Cardiac muscle cell (in vitro differentiated cells and primary cell): ENCODE results near the gene PTPRM. TPM values are rescaled to one million over a fixed set of nuclear protein-coding genes. Genes with fewer than 3 reads are reported as not detected.

Experiments
- DNase-seq, 2 donors: peaks; one replicate each; pipeline versions ENCODE4 v3.0.0 to v3.0.0-alpha.2; 2010 to 2017; ENCODE audit warnings: low read depth in 1 of 2, low spot score in 1 of 2
- H3K27ac ChIP-seq: fragments of 200-600 bp; sonication (generic); 2 replicates; pipeline ENCODE4 v1.5.1; 2016
- H3K27me3 ChIP-seq: fragments of 200-600 bp; sonication (generic); 2 replicates; pipeline ENCODE4 v1.6.0; 2016; ENCODE audit warnings: control low read depth
- H3K36me3 ChIP-seq: fragments of 200-600 bp; sonication (generic); 2 replicates; pipeline ENCODE4 v1.5.1; 2016; ENCODE audit warnings: control low read depth
- H3K4me1 ChIP-seq: fragments of 200-600 bp; sonication (generic); 2 replicates; pipeline ENCODE4 v1.8.1; 2017; ENCODE audit warnings: low read depth, mild to moderate bottlenecking, mixed run types
- H3K4me3 ChIP-seq: fragments of 200-600 bp; sonication (generic); 2 replicates; pipeline ENCODE4 v1.5.1; 2016; ENCODE audit warnings: mild to moderate bottlenecking
- H3K9me3 ChIP-seq: fragments of 200-600 bp; sonication (generic); 2 replicates; pipeline ENCODE4 v1.5.1; 2017; ENCODE audit warnings: low read depth, mild to moderate bottlenecking, control low read depth
- CTCF ChIP-seq: IDR thresholded peaks from 2 replicates; pipeline ENCODE4 v1.5.1; 2012; ENCODE audit warnings: low read depth, mild to moderate bottlenecking, low read length
- polyA plus RNA-seq: library from polyadenylated mRNA; unstranded; fragments of >200 nt; fragmentation: Nextera tagmentation; extraction: Ambion mirVana; gene quantifications from 2 replicates; pipeline ENCODE4 v1.2.1, GENCODE V29; 2016
- total RNA-seq: library from RNA; depleted of rRNA; stranded (reverse); fragments of >200 nt; gene quantifications from 2 replicates; pipeline ENCODE4 v1.2.3, GENCODE V29; 2016

Gene PTPRM
- total and polyA plus RNA-seq, 2 experiments from 2014 or later: 26.5 to 48.8 TPM

GRCh38 chr18:8314124-8314523 lies 747.0 kb downstream of the PTPRM start:
- H3K27me3 ChIP-seq: no peaks in the 10 kb centered on the region
- peaks cover 13% of the 10 kb centered on the region for H3K4me1 ChIP-seq
- DNase-seq: no peak
- no peak overlapping the region for H3K4me3 ChIP-seq
- TF ChIP-seq CTCF: no peak
- no peaks in the 10 kb centered on the region for H3K9me3 ChIP-seq
- no peaks in the 10 kb centered on the region for H3K36me3 ChIP-seq
- no peak overlapping the region for H3K27ac ChIP-seq

DNA sequence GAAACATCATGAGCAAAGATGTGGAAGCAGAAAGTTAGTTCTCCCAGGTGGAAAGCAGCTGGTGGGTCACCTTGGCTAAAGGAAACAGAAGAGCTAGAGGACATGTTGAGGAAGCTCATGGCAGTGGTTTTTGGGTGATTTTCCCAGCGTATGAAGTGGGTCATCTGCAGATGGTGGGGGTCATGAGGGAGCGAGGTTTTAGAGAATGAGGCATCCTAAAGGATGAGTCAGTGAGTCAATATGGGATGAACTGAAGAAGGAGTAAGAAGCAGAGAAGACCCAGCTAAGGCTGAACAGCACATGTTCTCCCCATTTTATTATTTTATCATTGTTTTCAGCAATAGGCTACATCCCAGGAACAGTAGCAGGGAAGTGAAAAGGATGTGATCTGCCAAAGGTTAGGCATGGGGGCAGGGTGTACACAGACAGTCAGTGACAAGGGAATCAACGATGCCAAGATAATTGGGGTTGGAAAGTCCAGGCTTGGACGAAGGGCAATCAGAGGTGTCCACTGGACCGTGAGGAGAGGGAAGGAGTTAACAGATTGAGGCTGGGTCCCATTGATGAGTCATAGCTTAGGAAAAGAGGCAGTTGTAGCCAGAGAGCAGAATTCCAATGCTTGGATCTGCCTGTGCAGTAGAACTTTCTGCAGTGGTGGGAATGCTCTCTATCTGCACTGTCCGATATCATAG lies 752.8 kb downstream of the PTPRM start:
- no peak for TF ChIP-seq CTCF
- DNase-seq: peak in 1 of 2 donors; percentile 12
- Histone ChIP-seq H3K9me3 (no peaks in the 10 kb centered on the region), H3K36me3 (no peaks in the 10 kb centered on the region), H3K27ac (no peak overlapping the region), H3K4me1 (no peaks in the 10 kb centered on the region), H3K4me3 (no peak overlapping the region), H3K27me3 (no peaks in the 10 kb centered on the region)

DNA sequence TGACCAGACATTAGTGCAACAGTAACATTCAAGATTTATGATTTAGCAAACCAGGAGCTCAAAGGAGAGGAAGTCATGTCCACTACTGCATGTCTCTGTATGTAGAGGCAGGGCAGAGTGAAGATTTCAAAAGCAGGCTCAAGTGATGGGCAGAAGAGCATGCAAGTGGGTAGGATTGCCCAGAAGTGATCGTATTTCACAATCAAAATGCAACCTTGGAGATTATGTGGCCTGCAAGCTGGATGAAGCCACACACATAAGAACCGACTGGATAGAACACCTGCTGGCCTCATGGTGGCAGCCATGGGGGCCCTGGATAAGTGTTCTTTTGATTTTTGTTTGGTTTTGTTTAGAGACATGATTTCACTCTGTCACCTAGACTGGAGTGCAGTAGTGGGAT lies 755.4 kb downstream of the PTPRM start:
- DNase-seq: no peak
- H3K4me1 ChIP-seq: peaks cover 5% of the 10 kb centered on the region
- H3K27ac ChIP-seq: no peak overlapping the region
- H3K27me3 ChIP-seq: no peaks in the 10 kb centered on the region
- H3K9me3 ChIP-seq: no peaks in the 10 kb centered on the region
- H3K4me3 ChIP-seq: no peak overlapping the region
- no peak for TF ChIP-seq CTCF
- H3K36me3 ChIP-seq: no peaks in the 10 kb centered on the region

GRCh38 chr18:8324343-8325065 lies 757.4 kb downstream of the PTPRM start:
- TF ChIP-seq CTCF: no peak
- Histone ChIP-seq H3K4me3 (no peak overlapping the region), H3K27ac (no peak overlapping the region), H3K27me3 (no peaks in the 10 kb centered on the region), H3K9me3 (no peaks in the 10 kb centered on the region), H3K36me3 (no peaks in the 10 kb centered on the region), H3K4me1 (peaks cover 20% of the 10 kb centered on the region)
- DNase-seq: no peak

DNA sequence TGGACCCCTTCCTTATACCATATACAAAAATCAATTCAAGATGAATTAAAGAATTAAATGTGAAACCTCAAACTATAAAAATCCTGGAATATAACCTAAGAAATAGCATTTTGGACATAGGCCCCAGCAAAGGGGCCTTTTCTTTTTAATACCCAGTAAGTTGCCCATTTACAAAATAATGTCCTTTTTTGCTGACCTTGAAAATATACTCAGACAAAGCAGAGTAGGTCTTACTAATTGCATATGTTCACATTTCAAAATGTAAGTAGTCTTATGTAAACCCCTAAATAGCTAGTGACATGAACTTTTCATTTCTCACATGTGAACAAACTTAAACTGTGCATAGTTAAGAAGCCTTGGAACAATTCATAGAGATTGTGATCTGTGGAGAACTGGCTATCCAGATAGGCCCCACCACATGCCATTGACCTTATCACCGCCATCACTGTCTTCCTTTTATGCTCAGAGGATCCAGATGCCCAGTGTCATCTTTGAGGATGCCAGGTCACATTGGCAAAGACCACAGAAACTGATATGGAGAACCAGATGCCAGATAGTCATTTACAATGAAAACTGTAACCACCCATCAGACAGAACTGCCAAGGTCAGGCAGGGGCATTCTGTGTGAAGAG lies 759.8 kb downstream of the PTPRM start:
- Histone ChIP-seq H3K4me1 (peaks cover 27% of the 10 kb centered on the region), H3K36me3 (no peaks in the 10 kb centered on the region), H3K4me3 (no peak overlapping the region), H3K27ac (no peak overlapping the region), H3K9me3 (no peaks in the 10 kb centered on the region), H3K27me3 (no peaks in the 10 kb centered on the region)
- no peak for DNase-seq
- TF ChIP-seq CTCF: no peak
